GM12875 (cell line): ENCODE results near the gene STEAP1B.

Experiments used
- H3K4me3 ChIP-seq: one replicate; pipeline ENCODE4 v1.5.1; 2011; ENCODE audit warnings: low read depth, low read length, control low read depth
- TF ChIP-seq, protein P1 (sequence below): IDR thresholded peaks from 2 replicates; pipeline ENCODE4 v1.5.1; 2011; ENCODE audit warnings: low read depth, mild to moderate bottlenecking, control low read depth, inconsistent platforms, low read length, moderate library complexity, borderline replicate concordance; ENCODE audit not compliant: insufficient read depth

Gene STEAP1B

DNA sequence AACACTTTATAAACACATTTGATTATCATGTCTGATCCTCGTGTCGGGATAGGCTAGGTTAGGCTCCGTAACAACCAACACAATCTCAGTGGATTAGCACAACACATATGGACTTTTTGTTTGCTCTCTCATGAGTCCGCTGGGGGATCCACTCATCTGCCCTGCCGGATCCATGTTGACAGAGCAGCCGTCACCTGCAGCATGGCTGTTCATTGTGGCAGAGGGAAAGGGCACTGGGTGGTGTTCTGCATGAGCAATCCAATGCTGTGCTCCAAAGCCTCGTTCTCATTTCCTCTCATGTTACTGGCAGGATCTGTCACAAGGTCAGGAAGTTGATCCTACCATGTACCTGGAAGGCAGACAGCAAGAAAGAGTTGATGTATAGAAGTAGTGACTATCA lies 80.5 kb downstream of the STEAP1B start:
- no peak overlapping the region for H3K4me3 ChIP-seq
- TF ChIP-seq, protein P1, sequence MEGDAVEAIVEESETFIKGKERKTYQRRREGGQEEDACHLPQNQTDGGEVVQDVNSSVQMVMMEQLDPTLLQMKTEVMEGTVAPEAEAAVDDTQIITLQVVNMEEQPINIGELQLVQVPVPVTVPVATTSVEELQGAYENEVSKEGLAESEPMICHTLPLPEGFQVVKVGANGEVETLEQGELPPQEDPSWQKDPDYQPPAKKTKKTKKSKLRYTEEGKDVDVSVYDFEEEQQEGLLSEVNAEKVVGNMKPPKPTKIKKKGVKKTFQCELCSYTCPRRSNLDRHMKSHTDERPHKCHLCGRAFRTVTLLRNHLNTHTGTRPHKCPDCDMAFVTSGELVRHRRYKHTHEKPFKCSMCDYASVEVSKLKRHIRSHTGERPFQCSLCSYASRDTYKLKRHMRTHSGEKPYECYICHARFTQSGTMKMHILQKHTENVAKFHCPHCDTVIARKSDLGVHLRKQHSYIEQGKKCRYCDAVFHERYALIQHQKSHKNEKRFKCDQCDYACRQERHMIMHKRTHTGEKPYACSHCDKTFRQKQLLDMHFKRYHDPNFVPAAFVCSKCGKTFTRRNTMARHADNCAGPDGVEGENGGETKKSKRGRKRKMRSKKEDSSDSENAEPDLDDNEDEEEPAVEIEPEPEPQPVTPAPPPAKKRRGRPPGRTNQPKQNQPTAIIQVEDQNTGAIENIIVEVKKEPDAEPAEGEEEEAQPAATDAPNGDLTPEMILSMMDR: no peak

DNA sequence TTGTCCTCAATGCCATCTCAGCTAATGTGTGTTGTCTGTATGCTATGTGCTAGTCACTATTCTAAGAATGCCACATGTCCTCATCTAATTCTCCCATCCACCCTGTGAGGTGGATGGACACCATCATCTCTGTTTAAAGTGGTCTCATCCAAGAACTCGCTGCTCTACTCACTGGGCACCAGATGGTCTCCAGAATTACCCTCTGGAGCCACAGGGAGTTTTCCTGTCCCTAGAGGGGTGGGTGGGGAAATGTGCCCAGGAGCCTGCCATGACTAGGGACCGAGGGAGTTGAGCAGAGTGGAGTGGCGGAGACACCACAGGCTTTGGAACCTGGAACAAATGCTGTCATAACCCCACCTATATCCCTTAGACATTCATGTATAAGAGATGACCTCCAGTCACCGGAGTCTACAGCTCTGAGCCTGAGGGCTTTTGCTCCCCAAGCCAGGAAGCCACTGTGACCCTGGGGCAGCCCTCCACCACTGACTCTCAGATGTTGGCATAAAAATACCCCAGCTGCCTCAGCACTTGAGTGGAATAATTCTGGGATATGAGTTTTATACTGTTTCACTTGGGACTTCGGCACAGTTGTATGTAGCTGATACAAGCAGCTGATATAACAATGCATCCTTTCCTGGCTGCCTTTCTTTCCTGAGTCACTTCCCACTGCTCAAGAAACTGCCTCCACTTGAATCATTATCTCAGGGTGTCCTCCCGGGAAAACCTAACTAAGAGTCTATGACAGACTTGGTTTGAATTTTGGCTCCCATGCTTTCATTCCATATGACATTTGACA lies 81.5 kb downstream of the STEAP1B start:
- TF ChIP-seq, protein P1: no peak

DNA sequence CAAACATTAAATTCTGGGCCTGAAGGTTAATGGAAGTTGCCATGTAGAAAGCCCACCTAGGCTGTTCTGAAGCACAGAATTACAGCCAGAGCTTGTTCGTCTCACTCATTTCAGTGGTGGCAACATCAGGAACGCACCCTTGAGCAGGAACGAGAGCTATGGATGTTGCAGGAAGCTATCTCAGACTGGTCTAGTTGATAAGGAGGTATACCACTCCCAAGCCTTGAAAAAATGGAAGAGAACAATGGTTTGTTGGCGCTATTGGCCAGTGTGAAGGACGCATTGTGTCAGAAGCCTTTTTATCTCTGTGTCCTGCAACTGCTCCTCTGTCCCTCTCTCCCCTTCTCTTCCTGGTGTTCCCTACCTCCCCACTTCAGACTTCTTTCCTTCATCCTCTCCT lies 82.1 kb downstream of the STEAP1B start:
- TF ChIP-seq, protein P1: no peak
- no peak overlapping the region for H3K4me3 ChIP-seq

More for the DNA sequence above, 81.5 kb downstream of the STEAP1B start:
- H3K4me3 ChIP-seq: no peak overlapping the region

DNA sequence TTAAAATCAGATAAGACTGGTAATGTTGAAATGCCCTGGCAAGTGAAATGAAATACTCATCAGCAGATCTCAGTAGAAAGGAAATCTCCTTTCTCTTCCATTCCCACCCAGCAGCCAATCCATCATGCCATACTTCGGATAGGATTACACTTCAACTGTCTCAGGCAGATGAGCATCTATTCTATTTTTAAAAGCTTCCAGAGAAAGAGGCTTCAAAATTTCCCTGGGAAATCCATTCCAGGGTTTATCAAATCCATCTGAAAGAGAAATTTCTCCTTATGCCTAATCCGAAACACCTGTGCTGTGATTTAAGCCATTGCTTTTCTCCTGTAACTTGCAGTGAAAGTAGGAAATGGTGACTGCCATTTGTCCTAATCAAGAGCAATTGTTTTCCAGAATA lies 82.6 kb downstream of the STEAP1B start:
- H3K4me3 ChIP-seq: no peak overlapping the region
- TF ChIP-seq, protein P1: no peak

DNA sequence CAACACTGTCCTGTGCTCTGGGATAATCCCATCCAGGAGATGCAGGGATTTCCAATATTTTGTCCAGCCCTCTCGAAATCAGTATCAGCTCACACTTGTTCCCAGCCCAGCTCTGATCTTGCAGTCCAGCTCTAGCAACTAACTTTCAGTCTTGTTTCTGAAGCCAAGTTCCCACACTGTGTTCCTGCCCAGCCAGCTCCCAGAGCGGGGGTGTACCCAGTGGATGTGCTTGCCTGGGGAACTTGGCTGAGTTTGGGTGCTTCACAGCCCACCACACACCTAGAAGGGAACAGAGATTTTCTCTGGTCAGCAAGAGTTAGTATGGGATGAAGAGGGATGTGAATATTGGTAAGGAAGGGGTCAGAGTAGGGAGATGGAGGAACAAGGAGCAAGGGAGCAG lies 85.6 kb downstream of the STEAP1B start:
- TF ChIP-seq, protein P1: no peak

DNA sequence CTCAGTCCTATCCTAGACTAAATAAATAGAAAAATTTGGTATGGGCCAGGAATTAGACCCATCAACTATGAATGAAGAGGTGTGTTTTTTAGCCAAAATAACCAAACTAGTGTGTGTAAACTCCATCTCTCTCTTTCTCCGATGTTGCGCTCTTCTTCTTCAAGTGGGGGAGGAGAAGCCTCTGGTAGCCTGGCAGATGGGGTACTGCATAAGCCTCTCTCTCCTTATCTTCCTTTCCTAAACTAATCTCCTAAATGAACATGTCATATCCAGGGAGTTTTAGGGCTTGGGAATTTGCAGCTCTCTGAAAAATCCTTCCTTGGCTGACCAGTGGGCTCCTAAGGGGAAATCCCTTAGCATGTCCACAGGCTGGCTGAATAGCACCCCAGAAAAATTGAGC lies 86.8 kb downstream of the STEAP1B start:
- H3K4me3 ChIP-seq: no peak overlapping the region
- TF ChIP-seq, protein P1: no peak

More for the DNA sequence above, 85.6 kb downstream of the STEAP1B start:
- H3K4me3 ChIP-seq: no peak overlapping the region
